GM06990 (cell line): Measurements from ENCODE around the gene DYRK4.

ENCODE experiments used
- DNase-seq: peaks from one replicate; pipeline ENCODE4 v3.0.0-alpha.2; 2011; ENCODE audit not compliant: insufficient read length; ENCODE audit errors: extremely low read depth
- H3K27me3 ChIP-seq: replicated peaks from 2 replicates; pipeline ENCODE4 v1.6.0; 2011; ENCODE audit warnings: low read length; ENCODE audit not compliant: control insufficient read depth, insufficient read depth
- H3K36me3 ChIP-seq: 2 replicates; pipeline ENCODE4 v1.5.1; 2011; ENCODE audit warnings: low read length; ENCODE audit not compliant: control insufficient read depth, insufficient read depth
- H3K4me3 ChIP-seq: replicated peaks from 2 replicates; pipeline ENCODE4 v1.5.1; 2011; ENCODE audit warnings: low read depth, mild to moderate bottlenecking, control low read depth, low read length
- CTCF ChIP-seq: IDR thresholded peaks from 2 replicates; pipeline ENCODE4 v1.5.1; 2011; ENCODE audit warnings: low read length, control low read depth, mild to moderate bottlenecking, inconsistent platforms; ENCODE audit not compliant: insufficient read depth, poor library complexity, severe bottlenecking

Gene DYRK4

GRCh38 chr12:4607056-4607455, 45.0 kb downstream of the DYRK4 start:
- H3K27me3 ChIP-seq: no peaks in the 10 kb centered on the region
- no peak overlapping the region for H3K4me3 ChIP-seq
- peaks cover 3% of the 10 kb centered on the region; the same call in 1 of the 2 replicates for H3K36me3 ChIP-seq
- no peak for DNase-seq
- no peak for TF ChIP-seq CTCF

GRCh38 chr12:4609071-4609470, 47.1 kb downstream of the DYRK4 start:
- Histone ChIP-seq H3K4me3 (no peak overlapping the region), H3K36me3 (peaks cover 5% of the 10 kb centered on the region), H3K27me3 (no peaks in the 10 kb centered on the region)
- no peak for DNase-seq
- no peak for TF ChIP-seq CTCF

GRCh38 chr12:4610481-4610880, 48.5 kb downstream of the DYRK4 start:
- Histone ChIP-seq H3K36me3 (peaks cover 5% of the 10 kb centered on the region), H3K4me3 (no peak overlapping the region), H3K27me3 (no peaks in the 10 kb centered on the region)
- DNase-seq: no peak
- TF ChIP-seq CTCF: no peak

GRCh38 chr12:4615667-4616066, 53.7 kb downstream of the DYRK4 start:
- H3K4me3 ChIP-seq: no peak overlapping the region
- peaks cover 6% of the 10 kb centered on the region for H3K36me3 ChIP-seq
- no peak for DNase-seq
- no peak for TF ChIP-seq CTCF
- no peaks in the 10 kb centered on the region for H3K27me3 ChIP-seq

- no peak overlapping the region for H3K4me3 ChIP-seq
- DNase-seq: no peak
- no peak for TF ChIP-seq CTCF
- no peaks in the 10 kb centered on the region for H3K27me3 ChIP-seq
- no peaks in the 10 kb centered on the region for H3K36me3 ChIP-seq
These were observed 59.5 kb downstream of the DYRK4 start for GRCh38 chr12:4621511-4621910.

- Histone ChIP-seq H3K27me3 (no peaks in the 10 kb centered on the region), H3K36me3 (no peaks in the 10 kb centered on the region), H3K4me3 (no peak overlapping the region)
- TF ChIP-seq CTCF: no peak
- DNase-seq: no peak
These were observed 64.5 kb downstream of the DYRK4 start for GRCh38 chr12:4626543-4626942.
